ENCODE data around the gene BPGM.
A peak's percentile ranks its signal among the peaks of the same experiment; 100 is the strongest.

The BPGM gene

DNA sequence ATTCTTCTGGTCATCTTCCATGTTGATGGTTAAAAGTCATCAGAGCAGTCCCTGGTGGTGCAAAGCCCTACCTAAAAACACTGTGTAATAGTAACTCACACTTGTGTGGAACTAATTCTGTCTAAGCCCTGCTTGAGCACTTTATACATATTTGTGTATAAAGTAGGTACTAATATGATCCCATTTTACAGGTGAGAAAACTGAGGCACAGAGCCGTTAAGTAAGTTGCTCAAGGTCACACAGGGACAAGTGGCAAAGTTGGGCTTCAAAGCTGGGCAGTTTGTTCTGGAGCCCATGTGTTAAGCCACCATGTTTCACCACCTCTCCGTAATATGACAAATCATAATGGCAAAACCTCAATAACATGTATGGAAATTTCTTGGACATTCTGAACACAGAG is 48.1 kb downstream of the BPGM start:
- H3K4me3 ChIP-seq (replicated peaks in 1 of 2; ENCODE audit: low read depth in 2 of 2, low read length in 2 of 2), result no peak overlapping the region
- TF ChIP-seq, protein P1, sequence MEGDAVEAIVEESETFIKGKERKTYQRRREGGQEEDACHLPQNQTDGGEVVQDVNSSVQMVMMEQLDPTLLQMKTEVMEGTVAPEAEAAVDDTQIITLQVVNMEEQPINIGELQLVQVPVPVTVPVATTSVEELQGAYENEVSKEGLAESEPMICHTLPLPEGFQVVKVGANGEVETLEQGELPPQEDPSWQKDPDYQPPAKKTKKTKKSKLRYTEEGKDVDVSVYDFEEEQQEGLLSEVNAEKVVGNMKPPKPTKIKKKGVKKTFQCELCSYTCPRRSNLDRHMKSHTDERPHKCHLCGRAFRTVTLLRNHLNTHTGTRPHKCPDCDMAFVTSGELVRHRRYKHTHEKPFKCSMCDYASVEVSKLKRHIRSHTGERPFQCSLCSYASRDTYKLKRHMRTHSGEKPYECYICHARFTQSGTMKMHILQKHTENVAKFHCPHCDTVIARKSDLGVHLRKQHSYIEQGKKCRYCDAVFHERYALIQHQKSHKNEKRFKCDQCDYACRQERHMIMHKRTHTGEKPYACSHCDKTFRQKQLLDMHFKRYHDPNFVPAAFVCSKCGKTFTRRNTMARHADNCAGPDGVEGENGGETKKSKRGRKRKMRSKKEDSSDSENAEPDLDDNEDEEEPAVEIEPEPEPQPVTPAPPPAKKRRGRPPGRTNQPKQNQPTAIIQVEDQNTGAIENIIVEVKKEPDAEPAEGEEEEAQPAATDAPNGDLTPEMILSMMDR (IDR thresholded peaks at IDR 0.05; ENCODE audit: low read depth, low read length), result no peak
- DNase-seq (ENCODE audit: low read depth in 2 of 2), result no peak

DNA sequence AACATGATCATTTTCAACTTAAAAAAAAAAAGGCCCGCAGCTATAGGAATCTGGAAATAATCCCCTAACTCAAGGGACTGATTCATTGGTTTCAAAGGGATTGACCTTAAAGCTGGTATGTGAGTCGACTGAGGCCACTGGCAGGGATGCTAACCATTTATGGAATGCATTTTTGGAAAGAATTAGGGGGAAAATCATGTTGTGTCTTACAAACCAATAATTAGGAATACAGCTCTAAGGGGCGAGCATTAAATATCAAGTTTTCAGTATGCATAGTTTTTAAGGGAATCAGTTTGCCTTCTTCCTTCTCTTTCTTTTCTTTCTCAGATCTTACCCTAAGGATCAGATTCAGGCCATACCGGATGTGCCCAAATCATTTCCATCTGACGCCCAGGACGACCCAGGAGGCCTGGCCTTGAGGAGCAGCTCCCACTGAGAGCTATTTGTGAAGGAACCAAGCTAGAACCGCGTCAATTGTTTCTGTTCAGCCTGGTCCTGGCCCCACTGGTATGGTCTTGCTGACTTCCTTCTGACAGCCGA is 48.7 kb downstream of the BPGM start:
- no peak overlapping the region for H3K4me3 ChIP-seq (replicated peaks in 1 of 2; ENCODE audit: low read depth in 2 of 2, low read length in 2 of 2)
- TF ChIP-seq, protein P1 (IDR thresholded peaks at IDR 0.05; ENCODE audit: low read depth, low read length), result no peak
- DNase-seq (ENCODE audit: low read depth in 2 of 2), result peak; percentile 51 to 56

DNA sequence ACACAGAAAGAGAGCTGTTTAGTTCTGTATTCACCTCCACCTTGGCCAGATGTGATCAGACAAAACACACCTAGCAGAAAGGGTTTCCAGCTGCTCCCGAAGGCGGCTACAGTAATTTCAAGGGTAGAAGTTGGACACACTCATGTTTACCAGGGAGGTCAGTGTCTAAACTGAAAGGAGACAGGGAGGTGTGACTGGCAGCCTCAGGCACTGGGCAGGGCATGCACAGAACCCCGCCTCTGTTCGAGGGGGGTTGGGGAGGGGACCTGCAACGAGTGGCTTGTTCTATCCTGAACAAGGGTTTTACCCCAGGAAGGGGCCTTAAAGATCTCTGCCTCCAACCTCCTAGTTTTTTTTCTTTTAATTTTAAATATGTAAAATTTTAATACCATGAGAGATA is 49.6 kb downstream of the BPGM start:
- H3K4me3 ChIP-seq (replicated peaks in 1 of 2; ENCODE audit: low read depth in 2 of 2, low read length in 2 of 2), result no peak overlapping the region
- TF ChIP-seq, protein P1 (IDR thresholded peaks at IDR 0.05; ENCODE audit: low read depth, low read length), result no peak
- DNase-seq (ENCODE audit: low read depth in 2 of 2), result no peak

DNA sequence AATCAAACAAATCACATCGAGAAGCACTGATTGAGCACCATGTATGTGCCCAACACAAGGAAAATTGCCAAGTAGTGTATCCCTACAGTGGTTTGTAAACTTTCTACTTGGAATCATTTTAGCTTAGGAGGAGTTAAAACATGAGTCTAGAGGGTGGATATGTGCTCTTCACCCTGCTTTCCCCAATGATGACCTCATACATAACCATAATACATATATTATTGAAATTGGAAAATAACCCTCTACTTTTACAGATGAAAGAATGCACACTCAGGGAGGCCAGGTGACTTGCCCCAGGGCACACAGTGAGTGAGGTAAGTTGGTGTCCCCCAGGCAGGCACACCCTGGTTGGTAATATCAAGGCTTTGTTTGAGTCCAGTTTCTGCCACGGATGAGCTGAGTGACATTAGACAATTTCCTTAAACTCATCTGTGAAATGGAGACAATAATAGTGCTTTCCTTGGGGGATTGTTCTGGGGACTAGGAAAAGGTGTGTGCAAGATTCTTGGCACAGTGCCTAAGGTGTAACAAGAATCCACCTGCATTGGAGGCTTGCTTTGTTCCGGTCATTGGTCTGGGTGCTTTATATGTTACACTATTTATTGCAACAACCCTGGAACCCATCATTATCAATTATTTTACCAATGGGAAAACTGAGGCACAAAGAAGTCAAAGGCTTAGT is 50.7 kb downstream of the BPGM start:
- H3K4me3 ChIP-seq (replicated peaks in 1 of 2; ENCODE audit: low read depth in 2 of 2, low read length in 2 of 2), result no peak overlapping the region
- no peak for DNase-seq (ENCODE audit: low read depth in 2 of 2)
- TF ChIP-seq, protein P1 (IDR thresholded peaks at IDR 0.05; ENCODE audit: low read depth, low read length), result no peak

DNA sequence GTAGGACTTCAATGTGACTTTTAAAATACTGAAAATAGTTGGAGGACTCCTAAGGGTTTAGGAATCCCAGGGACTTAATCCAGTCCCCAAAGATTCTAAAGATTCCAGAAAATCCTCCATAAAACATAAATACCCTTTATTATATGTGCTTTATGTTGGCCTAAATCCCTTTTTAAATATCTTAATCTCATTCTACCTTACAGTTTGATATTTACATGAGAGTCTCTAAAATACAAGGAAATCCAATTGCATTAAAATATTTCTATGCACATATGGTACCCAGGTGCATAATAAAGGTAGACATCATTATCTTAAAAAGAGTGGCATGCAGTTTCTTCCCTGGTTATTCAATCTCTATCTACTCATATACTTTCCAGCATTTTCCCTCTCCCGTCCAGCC is 51.8 kb downstream of the BPGM start:
- no peak for DNase-seq (ENCODE audit: low read depth in 2 of 2)
- H3K4me3 ChIP-seq (replicated peaks in 1 of 2; ENCODE audit: low read depth in 2 of 2, low read length in 2 of 2), result no peak overlapping the region
- TF ChIP-seq, protein P1 (IDR thresholded peaks at IDR 0.05; ENCODE audit: low read depth, low read length), result no peak

DNA sequence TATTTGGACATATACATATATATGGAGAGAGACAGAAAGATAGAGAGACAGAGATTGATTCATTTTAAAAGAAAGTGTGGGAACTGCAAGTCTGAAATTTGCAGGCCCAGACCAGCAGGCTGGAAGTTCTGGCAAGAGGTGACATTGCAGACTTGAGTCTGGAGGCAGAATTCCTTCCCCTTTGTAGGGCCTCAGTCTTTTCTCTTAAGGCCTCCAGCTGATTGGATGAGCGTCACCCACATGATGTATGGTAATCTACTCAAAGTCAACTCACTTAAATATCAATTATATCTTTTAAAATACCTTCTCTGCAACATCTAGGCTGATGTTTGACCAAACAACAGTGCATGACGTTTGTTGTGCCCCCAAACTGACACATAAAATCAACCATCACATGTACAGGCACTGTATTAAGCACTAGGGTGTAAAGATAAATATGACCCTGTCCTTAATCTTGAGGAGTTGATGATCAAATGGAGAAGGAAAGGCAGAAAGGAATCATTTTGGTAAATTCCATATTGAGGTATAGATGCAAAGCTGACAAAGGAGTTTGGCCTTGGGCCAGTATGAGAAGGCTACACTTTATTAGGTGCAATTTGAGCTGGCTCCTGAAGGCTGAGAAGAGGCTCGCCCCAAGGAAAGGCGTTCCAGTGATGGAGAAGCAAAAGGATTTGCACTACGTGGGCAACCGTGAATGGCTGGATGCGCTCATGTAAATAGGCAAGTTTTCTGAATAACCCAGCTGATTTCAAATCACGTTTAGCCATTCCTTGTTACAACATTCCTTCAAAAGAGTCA is 52.6 kb downstream of the BPGM start:
- no peak for DNase-seq (ENCODE audit: low read depth in 2 of 2)
- TF ChIP-seq, protein P1 (IDR thresholded peaks at IDR 0.05; ENCODE audit: low read depth, low read length), result no peak
- H3K4me3 ChIP-seq (replicated peaks in 1 of 2; ENCODE audit: low read depth in 2 of 2, low read length in 2 of 2), result no peak overlapping the region
